ENCODE results near the gene SLC12A7.
A peak's percentile ranks its signal among the peaks of the same experiment; 100 is the strongest.

SLC12A7 gene

GRCh38 chr5:1069720-1070088 is 42.2 kb downstream of the SLC12A7 start:
- no peak overlapping the region for H3K27ac ChIP-seq (ENCODE audit: insufficient read depth, low read depth, low read length, poor library complexity, severe bottlenecking)
- 95 to 96% methylated on average over 12 of the region's 15 CpGs for WGBS, 2 experiments
- no peaks in the 10 kb centered on the region for H3K9me3 ChIP-seq (ENCODE audit: control insufficient read depth, low read length)
- H3K27me3 ChIP-seq (ENCODE audit: control insufficient read depth, insufficient read depth, low read length, poor library complexity, severe bottlenecking) = no peaks in the 10 kb centered on the region
- no peaks in the 10 kb centered on the region for H3K4me1 ChIP-seq (ENCODE audit: control insufficient read depth, insufficient read depth, low read length)
- H3K36me3 ChIP-seq (ENCODE audit: control insufficient read depth, insufficient read depth, low read length) = no peaks in the 10 kb centered on the region
- no peak overlapping the region for H3K4me3 ChIP-seq (ENCODE audit: insufficient read depth, low read depth, low read length)

DNA sequence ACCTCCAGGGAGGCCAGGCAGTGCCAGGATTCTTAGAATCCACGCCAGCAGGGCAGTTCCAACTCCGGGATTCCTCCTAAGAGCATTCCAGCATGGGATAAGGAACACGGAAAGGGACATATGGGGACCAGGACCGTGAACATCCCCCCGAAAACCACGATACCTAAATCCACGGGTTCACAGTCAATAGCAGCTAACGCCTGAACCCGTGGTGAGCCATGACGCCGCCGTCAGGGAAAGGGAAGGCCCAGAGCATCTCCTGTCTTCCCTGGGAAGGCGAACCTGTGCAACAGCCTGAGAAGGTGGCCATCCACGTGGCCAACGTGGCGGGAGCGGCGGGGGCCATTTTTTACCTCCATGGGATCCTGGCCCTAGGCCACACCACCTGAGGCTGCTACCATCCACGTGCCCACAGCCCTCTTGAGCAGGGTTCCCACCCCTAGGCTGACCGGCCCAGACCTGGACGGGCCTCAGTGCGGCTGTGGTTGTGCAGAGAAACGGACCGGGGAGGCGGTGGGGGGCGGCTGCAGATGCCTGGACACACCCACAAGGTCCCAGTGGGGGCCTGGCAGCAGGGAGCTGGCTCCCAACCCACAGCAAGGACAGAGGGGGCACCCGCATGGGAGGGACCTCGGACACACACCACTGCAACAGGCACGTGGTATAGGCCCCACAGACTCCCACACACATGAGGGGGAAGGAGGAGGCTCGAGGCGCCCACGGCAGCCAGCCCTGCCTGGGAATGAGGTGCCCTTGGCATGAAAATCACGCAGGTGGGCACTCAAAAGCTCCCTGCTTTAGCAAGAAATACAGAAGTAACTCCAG is 42.8 kb downstream of the SLC12A7 start:
- 95 to 96% methylated on average over 33 of the region's 33 CpGs for WGBS, 2 experiments

GRCh38 chr5:1068204-1068894 is 43.5 kb downstream of the SLC12A7 start:
- H3K27ac ChIP-seq (ENCODE audit: insufficient read depth, low read depth, low read length, poor library complexity, severe bottlenecking) = no peak overlapping the region
- WGBS, 2 experiments = 89% methylated on average over 34 of the region's 34 CpGs
- H3K27me3 ChIP-seq (ENCODE audit: control insufficient read depth, insufficient read depth, low read length, poor library complexity, severe bottlenecking) = no peaks in the 10 kb centered on the region
- H3K4me3 ChIP-seq (ENCODE audit: insufficient read depth, low read depth, low read length) = no peak overlapping the region
- H3K9me3 ChIP-seq (ENCODE audit: control insufficient read depth, low read length) = no peaks in the 10 kb centered on the region
- H3K4me1 ChIP-seq (ENCODE audit: control insufficient read depth, insufficient read depth, low read length) = no peaks in the 10 kb centered on the region
- no peaks in the 10 kb centered on the region for H3K36me3 ChIP-seq (ENCODE audit: control insufficient read depth, insufficient read depth, low read length)

More for the DNA sequence above, 42.8 kb downstream of the SLC12A7 start:
- no peaks in the 10 kb centered on the region for H3K27me3 ChIP-seq (ENCODE audit: control insufficient read depth, insufficient read depth, low read length, poor library complexity, severe bottlenecking)
- no peak overlapping the region for H3K27ac ChIP-seq (ENCODE audit: insufficient read depth, low read depth, low read length, poor library complexity, severe bottlenecking)
- H3K4me3 ChIP-seq (ENCODE audit: insufficient read depth, low read depth, low read length) = no peak overlapping the region
- H3K36me3 ChIP-seq (ENCODE audit: control insufficient read depth, insufficient read depth, low read length) = no peaks in the 10 kb centered on the region
- no peaks in the 10 kb centered on the region for H3K9me3 ChIP-seq (ENCODE audit: control insufficient read depth, low read length)
- no peaks in the 10 kb centered on the region for H3K4me1 ChIP-seq (ENCODE audit: control insufficient read depth, insufficient read depth, low read length)

- no peak overlapping the region for H3K4me3 ChIP-seq (ENCODE audit: insufficient read depth, low read depth, low read length)
- no peaks in the 10 kb centered on the region for H3K9me3 ChIP-seq (ENCODE audit: control insufficient read depth, low read length)
- no peaks in the 10 kb centered on the region for H3K27me3 ChIP-seq (ENCODE audit: control insufficient read depth, insufficient read depth, low read length, poor library complexity, severe bottlenecking)
- 95 to 96% methylated on average over 45 of the region's 45 CpGs for WGBS, 2 experiments
- H3K4me1 ChIP-seq (ENCODE audit: control insufficient read depth, insufficient read depth, low read length) = no peaks in the 10 kb centered on the region
- H3K27ac ChIP-seq (ENCODE audit: insufficient read depth, low read depth, low read length, poor library complexity, severe bottlenecking) = no peak overlapping the region
- no peaks in the 10 kb centered on the region for H3K36me3 ChIP-seq (ENCODE audit: control insufficient read depth, insufficient read depth, low read length)
These were observed 44.4 kb downstream of the SLC12A7 start for GRCh38 chr5:1067141-1068121.

DNA sequence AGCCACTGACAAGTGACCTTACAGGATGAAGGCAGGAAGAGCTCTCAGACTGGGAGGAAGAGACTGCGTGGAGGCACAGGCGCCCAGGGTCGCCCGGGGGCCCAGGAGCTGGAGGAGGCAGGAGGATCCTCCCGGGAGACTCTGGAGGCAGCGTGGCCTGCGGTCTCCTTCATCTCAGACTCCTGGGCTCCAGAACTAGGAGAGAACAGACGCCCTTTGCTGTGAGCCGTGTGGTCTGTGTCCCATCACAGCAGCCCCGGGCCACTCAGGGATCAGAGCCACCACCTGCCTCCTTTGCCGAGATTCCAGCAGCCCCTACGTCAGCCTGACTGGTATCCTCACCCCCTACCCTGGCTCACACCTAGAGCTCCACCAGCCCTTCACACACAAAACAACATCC is 45.2 kb downstream of the SLC12A7 start:
- 93 to 94% methylated on average over 12 of the region's 12 CpGs for WGBS, 2 experiments
- Histone ChIP-seq H3K4me1 (ENCODE audit: control insufficient read depth, insufficient read depth, low read length) (no peaks in the 10 kb centered on the region), H3K36me3 (ENCODE audit: control insufficient read depth, insufficient read depth, low read length) (no peaks in the 10 kb centered on the region), H3K27ac (ENCODE audit: insufficient read depth, low read depth, low read length, poor library complexity, severe bottlenecking) (no peak overlapping the region), H3K4me3 (ENCODE audit: insufficient read depth, low read depth, low read length) (no peak overlapping the region), H3K9me3 (ENCODE audit: control insufficient read depth, low read length) (no peaks in the 10 kb centered on the region), H3K27me3 (ENCODE audit: control insufficient read depth, insufficient read depth, low read length, poor library complexity, severe bottlenecking) (no peaks in the 10 kb centered on the region)

- no peak overlapping the region for H3K27ac ChIP-seq (ENCODE audit: insufficient read depth, low read depth, low read length, poor library complexity, severe bottlenecking)
- no peaks in the 10 kb centered on the region for H3K4me1 ChIP-seq (ENCODE audit: control insufficient read depth, insufficient read depth, low read length)
- no peaks in the 10 kb centered on the region for H3K27me3 ChIP-seq (ENCODE audit: control insufficient read depth, insufficient read depth, low read length, poor library complexity, severe bottlenecking)
- no peaks in the 10 kb centered on the region for H3K9me3 ChIP-seq (ENCODE audit: control insufficient read depth, low read length)
- 95 to 96% methylated on average over 16 of the region's 16 CpGs for WGBS, 2 experiments
- no peak overlapping the region for H3K4me3 ChIP-seq (ENCODE audit: insufficient read depth, low read depth, low read length)
- no peaks in the 10 kb centered on the region for H3K36me3 ChIP-seq (ENCODE audit: control insufficient read depth, insufficient read depth, low read length)
These were observed 45.8 kb downstream of the SLC12A7 start for GRCh38 chr5:1065891-1066650.

DNA sequence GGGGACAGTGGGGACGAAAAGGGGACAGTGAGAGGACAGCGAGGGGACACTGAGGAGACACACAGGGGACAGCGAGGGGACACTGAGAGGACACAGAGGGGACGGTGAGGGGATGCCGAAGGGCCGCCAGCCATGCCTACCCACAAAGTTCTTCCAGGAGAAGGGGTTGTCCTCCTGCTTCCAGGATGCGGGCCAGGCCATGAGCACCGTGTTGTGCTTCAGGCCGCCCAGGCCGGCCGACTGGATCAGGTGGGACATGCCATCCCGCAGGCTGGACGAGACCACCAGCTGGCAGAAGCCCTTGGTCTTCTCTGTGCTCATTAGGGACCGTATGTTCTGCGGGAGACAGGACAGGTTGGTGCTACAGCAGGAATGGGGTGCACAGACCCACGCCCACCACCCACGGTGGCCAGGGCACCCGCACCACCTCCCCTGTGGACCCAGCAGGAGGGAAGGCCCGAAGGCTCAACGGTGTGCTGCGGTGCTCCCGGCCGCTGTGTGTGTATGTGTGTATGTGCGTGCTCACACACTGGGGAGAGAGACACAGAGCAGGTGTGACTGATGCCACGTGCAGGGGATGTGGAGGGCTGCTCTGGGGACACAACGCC is 46.6 kb downstream of the SLC12A7 start:
- H3K36me3 ChIP-seq (ENCODE audit: control insufficient read depth, insufficient read depth, low read length) = no peaks in the 10 kb centered on the region
- no peaks in the 10 kb centered on the region for H3K27me3 ChIP-seq (ENCODE audit: control insufficient read depth, insufficient read depth, low read length, poor library complexity, severe bottlenecking)
- H3K27ac ChIP-seq (ENCODE audit: insufficient read depth, low read depth, low read length, poor library complexity, severe bottlenecking) = no peak overlapping the region
- WGBS, 2 experiments = 92% methylated on average over 26 of the region's 26 CpGs
- no peaks in the 10 kb centered on the region for H3K4me1 ChIP-seq (ENCODE audit: control insufficient read depth, insufficient read depth, low read length)
- no peak overlapping the region for H3K4me3 ChIP-seq (ENCODE audit: insufficient read depth, low read depth, low read length)
- no peaks in the 10 kb centered on the region for H3K9me3 ChIP-seq (ENCODE audit: control insufficient read depth, low read length)

DNA sequence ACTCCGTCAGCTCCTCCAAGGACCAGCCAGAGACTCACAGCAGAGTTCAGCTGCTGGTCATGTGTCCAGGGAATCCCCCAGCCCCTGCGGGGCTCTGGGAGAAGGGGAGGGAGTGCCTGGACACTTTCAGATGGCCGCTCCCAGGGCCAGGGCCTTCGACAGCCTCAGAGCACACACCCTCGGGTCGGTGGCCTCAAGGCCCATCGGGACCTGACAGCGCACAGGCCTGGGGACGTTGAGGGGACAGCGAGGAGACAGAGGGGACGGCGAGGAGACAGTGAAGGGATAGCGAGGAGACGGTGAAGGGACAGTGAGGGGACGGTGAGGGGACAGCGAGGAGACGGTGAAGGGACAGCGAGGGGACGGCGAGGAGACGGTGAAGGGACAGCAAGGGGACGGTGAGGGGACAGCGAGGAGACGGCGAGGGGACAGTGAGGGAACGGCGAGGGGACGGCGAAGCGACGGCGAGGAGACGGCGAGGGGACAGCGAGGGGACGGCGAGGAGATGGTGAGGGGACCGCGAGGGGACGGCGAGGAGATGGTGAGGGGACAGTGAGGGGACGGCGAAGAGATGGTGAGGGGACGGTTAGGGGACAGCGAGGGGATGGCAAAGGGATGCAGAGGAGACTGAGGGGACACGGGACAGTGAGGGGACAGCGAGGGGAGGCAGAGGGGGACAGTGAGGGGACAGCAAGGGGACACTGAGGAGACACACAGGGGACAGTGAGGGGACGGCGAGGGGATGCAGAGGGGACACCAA is 47.3 kb downstream of the SLC12A7 start:
- Histone ChIP-seq H3K36me3 (ENCODE audit: control insufficient read depth, insufficient read depth, low read length) (peaks cover 4% of the 10 kb centered on the region), H3K4me3 (ENCODE audit: insufficient read depth, low read depth, low read length) (no peak overlapping the region), H3K9me3 (ENCODE audit: control insufficient read depth, low read length) (no peaks in the 10 kb centered on the region), H3K27me3 (ENCODE audit: control insufficient read depth, insufficient read depth, low read length, poor library complexity, severe bottlenecking) (no peaks in the 10 kb centered on the region), H3K4me1 (ENCODE audit: control insufficient read depth, insufficient read depth, low read length) (no peaks in the 10 kb centered on the region), H3K27ac (ENCODE audit: insufficient read depth, low read depth, low read length, poor library complexity, severe bottlenecking) (peak overlapping the region; percentile 16)
- WGBS, 2 experiments = 90% methylated on average over 49 of the region's 49 CpGs
